H9 (cell line): Measurements from ENCODE around the gene ATG4B. TPM values are rescaled to one million over a fixed set of nuclear protein-coding genes. Genes with fewer than 3 reads are reported as not detected.

ENCODE experiments used
- DNase-seq: peaks from one replicate; pipeline ENCODE4 v3.0.0-alpha.2; 2017
- H2AFZ ChIP-seq: one replicate; pipeline ENCODE4 v1.6.1; 2013; ENCODE audit warnings: mild to moderate bottlenecking, low read length, control low read depth, moderate library complexity
- H2AK5ac ChIP-seq: 2 replicates; pipeline ENCODE4 v1.6.1; 2013; ENCODE audit warnings: low read length, control low read depth, mixed read lengths; ENCODE audit not compliant: insufficient read length
- H2BK120ac ChIP-seq: one replicate; pipeline ENCODE4 v1.6.1; 2013; ENCODE audit warnings: low read depth, mild to moderate bottlenecking, low read length, control low read depth, inconsistent platforms; ENCODE audit not compliant: poor library complexity, severe bottlenecking
- H2BK12ac ChIP-seq: 2 replicates; pipeline ENCODE4 v1.6.1; 2013; ENCODE audit warnings: low read length, control low read depth, mixed read lengths, low read depth; ENCODE audit not compliant: insufficient read length
- H2BK15ac ChIP-seq: 2 replicates; pipeline ENCODE4 v1.6.1; 2013; ENCODE audit warnings: low read depth, low read length, control low read depth
- H2BK20ac ChIP-seq: one replicate; pipeline ENCODE4 v1.6.1; 2013; ENCODE audit warnings: low read depth, mild to moderate bottlenecking, low read length, control low read depth, inconsistent platforms; ENCODE audit not compliant: poor library complexity, severe bottlenecking
- H2BK5ac ChIP-seq: 2 replicates; pipeline ENCODE4 v1.6.1; 2013; ENCODE audit warnings: low read length, control low read depth, mixed read lengths; ENCODE audit not compliant: insufficient read length
- H3K14ac ChIP-seq: 2 replicates; pipeline ENCODE4 v1.6.1; 2013; ENCODE audit warnings: low read length, control low read depth; ENCODE audit not compliant: insufficient read depth
- H3K18ac ChIP-seq: 2 replicates; pipeline ENCODE4 v1.6.1; 2013; ENCODE audit warnings: low read depth, mild to moderate bottlenecking, mixed read lengths, low read length, control low read depth; ENCODE audit not compliant: insufficient read length
- H3K23ac ChIP-seq: 2 replicates; pipeline ENCODE4 v1.6.1; 2013; ENCODE audit warnings: low read length, control low read depth, mixed read lengths, low read depth; ENCODE audit not compliant: insufficient read length
- H3K23me2 ChIP-seq: 2 replicates; pipeline ENCODE4 v1.6.1; 2013; ENCODE audit warnings: low read depth, mild to moderate bottlenecking, mixed read lengths, low read length, control low read depth; ENCODE audit not compliant: insufficient read length, poor library complexity, severe bottlenecking
- H3K27ac ChIP-seq: 2 replicates; pipeline ENCODE4 v1.5.1; 2013; ENCODE audit warnings: low read length, control low read depth, mixed read lengths, low read depth; ENCODE audit not compliant: insufficient read length
- H3K27me3 ChIP-seq: 2 replicates; pipeline ENCODE4 v1.6.1; 2013; ENCODE audit warnings: low read length, control low read depth, inconsistent platforms; ENCODE audit not compliant: insufficient read depth
- H3K4ac ChIP-seq: 2 replicates; pipeline ENCODE4 v1.6.1; 2013; ENCODE audit warnings: low read depth, mild to moderate bottlenecking, control low read depth, inconsistent platforms, low read length, moderate library complexity
- H3K4me1 ChIP-seq: 2 replicates; pipeline ENCODE4 v1.6.1; 2013; ENCODE audit warnings: low read length, control low read depth, inconsistent platforms; ENCODE audit not compliant: insufficient read depth
- H3K4me2 ChIP-seq: 2 replicates; pipeline ENCODE4 v1.6.1; 2013; ENCODE audit warnings: low read length, control low read depth, mixed read lengths; ENCODE audit not compliant: insufficient read length, insufficient read depth
- H3K56ac ChIP-seq: 2 replicates; pipeline ENCODE4 v1.6.1; 2013; ENCODE audit warnings: low read depth, mild to moderate bottlenecking, mixed read lengths, low read length, control low read depth; ENCODE audit not compliant: insufficient read length
- H3K79me1 ChIP-seq: 2 replicates; pipeline ENCODE4 v1.6.1; 2013; ENCODE audit warnings: low read depth, mild to moderate bottlenecking, moderate library complexity, low read length, control low read depth, inconsistent platforms; ENCODE audit not compliant: insufficient read depth, poor library complexity, severe bottlenecking
- H3K79me2 ChIP-seq: 2 replicates; pipeline ENCODE4 v1.6.1; 2013; ENCODE audit warnings: low read length, control low read depth, inconsistent platforms; ENCODE audit not compliant: insufficient read depth
- H3K9ac ChIP-seq: 2 replicates; pipeline ENCODE4 v1.6.1; 2013; ENCODE audit warnings: low read length, control low read depth, mixed read lengths; ENCODE audit not compliant: insufficient read length; ENCODE audit errors: extremely low read depth
- H3K9me3 ChIP-seq: one replicate; pipeline ENCODE4 v1.6.1; 2013; ENCODE audit warnings: low read depth, low read length, inconsistent platforms; ENCODE audit not compliant: control insufficient read depth
- H3T11ph ChIP-seq: one replicate; pipeline ENCODE4 v1.6.1; 2013; ENCODE audit warnings: mild to moderate bottlenecking, low read length, control low read depth, inconsistent platforms
- H4K20me1 ChIP-seq: one replicate; pipeline ENCODE4 v1.6.1; 2013; ENCODE audit not compliant: control insufficient read depth, insufficient read length, insufficient read depth
- H4K5ac ChIP-seq: 2 replicates; pipeline ENCODE4 v1.6.1; 2013; ENCODE audit warnings: low read depth, mild to moderate bottlenecking, mixed read lengths, low read length, control low read depth; ENCODE audit not compliant: insufficient read length
- H4K8ac ChIP-seq: replicated peaks from 2 replicates; pipeline ENCODE4 v1.6.1; 2013; ENCODE audit warnings: low read length, control low read depth, mixed read lengths, low read depth; ENCODE audit not compliant: insufficient read length
- H4K91ac ChIP-seq: 2 replicates; pipeline ENCODE4 v1.6.1; 2013; ENCODE audit warnings: low read depth, mild to moderate bottlenecking, moderate library complexity, mixed read lengths, low read length, control low read depth; ENCODE audit not compliant: insufficient read length
- H3K27ac Mint-ChIP-seq, 3 experiments: 2 replicates in 2 of 3; 3 replicates in 1 of 3; pipeline ENCODE4 v1.8.0; 2020 to 2021; ENCODE audit warnings: mixed read lengths in 3 of 3, mild to moderate bottlenecking in 1 of 3, moderate library complexity in 1 of 3
- H3K27me3 Mint-ChIP-seq: 2 replicates; pipeline ENCODE4 v1.8.0; 2021; ENCODE audit warnings: low read depth, mild to moderate bottlenecking, moderate library complexity, mixed read lengths
- H3K36me3 Mint-ChIP-seq, 3 experiments: 2 replicates in 2 of 3; 3 replicates in 1 of 3; pipeline ENCODE4 v1.8.0; 2020 to 2021; ENCODE audit warnings: low read depth in 3 of 3, mixed read lengths in 3 of 3; ENCODE audit not compliant: insufficient read depth in 1 of 3
- H3K4me1 Mint-ChIP-seq, 2 experiments: 2 replicates each; pipeline ENCODE4 v1.8.0; 2020; ENCODE audit warnings: mixed read lengths in 2 of 2
- H3K4me3 Mint-ChIP-seq, 2 experiments: 2 replicates in 1 of 2; 3 replicates in 1 of 2; pipeline ENCODE4 v1.8.0; 2020 to 2021; ENCODE audit warnings: mild to moderate bottlenecking in 2 of 2, mixed read lengths in 2 of 2, moderate library complexity in 1 of 2
- H3K9me3 Mint-ChIP-seq, 2 experiments: 2 replicates in 1 of 2; 3 replicates in 1 of 2; pipeline ENCODE4 v1.8.0; 2020; ENCODE audit warnings: mild to moderate bottlenecking in 2 of 2, mixed read lengths in 2 of 2, moderate library complexity in 1 of 2
- WGBS: extraction: QIAGEN DNeasy Blood & Tissue Kit; methylation state at CpG from one replicate; pipeline ENCODE4 v1.1.7; 2013; ENCODE audit warnings: missing lambda C conversion rate, low lambda C conversion rate, mixed read lengths; ENCODE audit not compliant: insufficient read length; ENCODE audit errors: extremely low coverage; 5-methylcytosine and 5-hydroxymethylcytosine counted together
- total RNA-seq: library from RNA; stranded (reverse); gene quantifications from 2 replicates; pipeline ENCODE4 v1.2.1, GENCODE V29; 2021
- TF ChIP-seq, protein P1 (sequence below): fragments of 200-600 bp; sonication (generic); conservative IDR thresholded peaks from 3 replicates; pipeline ENCODE4 v1.8.0; 2021; ENCODE audit warnings: antibody characterized with exemption, mild to moderate bottlenecking

Gene ATG4B
- total RNA-seq, 1 experiment from 2014 or later, result 105 TPM

DNA sequence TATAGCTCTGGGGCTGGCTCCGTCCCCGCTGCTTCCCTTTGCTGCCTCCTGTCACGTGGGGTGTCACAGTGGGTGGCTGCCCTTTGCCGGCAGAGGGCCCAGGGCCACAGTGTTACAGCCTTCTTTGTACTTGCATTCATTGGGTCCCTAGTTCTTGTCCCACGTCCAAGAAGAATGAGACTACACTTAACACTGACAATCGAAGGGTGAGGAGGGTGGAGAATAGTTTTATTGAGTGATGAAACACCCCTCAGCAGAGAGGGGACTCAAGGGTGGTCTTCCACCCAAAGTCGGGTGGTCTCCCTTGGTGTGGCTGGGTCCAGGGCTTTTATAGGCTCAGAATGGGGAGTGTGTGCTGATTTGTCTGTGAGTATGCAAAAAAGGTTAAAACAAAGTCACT lies 1.9 kb downstream of the ATG4B start:
- Histone ChIP-seq H3K4me2 (no peak overlapping the region), H4K8ac (no peak overlapping the region)
- H3K36me3 Mint-ChIP-seq, result peaks cover 22 to 34% (median 23%) of the 10 kb centered on the region in 3 experiments

More for the DNA sequence above, 1.9 kb downstream of the ATG4B start:
- Histone ChIP-seq H3K23me2 (peaks cover 8% of the 10 kb centered on the region), H3K27me3 (no peaks in the 10 kb centered on the region), H3K18ac (no peak overlapping the region), H3K4ac (no peak overlapping the region), H3K9ac (no peak overlapping the region), H2BK12ac (no peak overlapping the region), H3K79me1 (peaks cover 19% of the 10 kb centered on the region), H4K20me1 (no peaks in the 10 kb centered on the region), H3K56ac (no peak overlapping the region), H3K4me1 (peaks cover 3% of the 10 kb centered on the region), H4K5ac (no peak overlapping the region), H2BK15ac (no peak overlapping the region), H3K14ac (no peak overlapping the region), H3K23ac (no peak overlapping the region), H3K9me3 (peaks cover 6% of the 10 kb centered on the region), H3K27ac (no peak overlapping the region), H3T11ph (no peak overlapping the region), H4K91ac (no peak overlapping the region), H3K79me2 (peaks cover 41% of the 10 kb centered on the region; the same call in 1 of the 2 replicates), H2AFZ (no peak overlapping the region), H2BK5ac (no peak overlapping the region), H2BK20ac (no peak overlapping the region), H2AK5ac (no peak overlapping the region), H2BK120ac (no peak overlapping the region)
- TF ChIP-seq, protein P1, sequence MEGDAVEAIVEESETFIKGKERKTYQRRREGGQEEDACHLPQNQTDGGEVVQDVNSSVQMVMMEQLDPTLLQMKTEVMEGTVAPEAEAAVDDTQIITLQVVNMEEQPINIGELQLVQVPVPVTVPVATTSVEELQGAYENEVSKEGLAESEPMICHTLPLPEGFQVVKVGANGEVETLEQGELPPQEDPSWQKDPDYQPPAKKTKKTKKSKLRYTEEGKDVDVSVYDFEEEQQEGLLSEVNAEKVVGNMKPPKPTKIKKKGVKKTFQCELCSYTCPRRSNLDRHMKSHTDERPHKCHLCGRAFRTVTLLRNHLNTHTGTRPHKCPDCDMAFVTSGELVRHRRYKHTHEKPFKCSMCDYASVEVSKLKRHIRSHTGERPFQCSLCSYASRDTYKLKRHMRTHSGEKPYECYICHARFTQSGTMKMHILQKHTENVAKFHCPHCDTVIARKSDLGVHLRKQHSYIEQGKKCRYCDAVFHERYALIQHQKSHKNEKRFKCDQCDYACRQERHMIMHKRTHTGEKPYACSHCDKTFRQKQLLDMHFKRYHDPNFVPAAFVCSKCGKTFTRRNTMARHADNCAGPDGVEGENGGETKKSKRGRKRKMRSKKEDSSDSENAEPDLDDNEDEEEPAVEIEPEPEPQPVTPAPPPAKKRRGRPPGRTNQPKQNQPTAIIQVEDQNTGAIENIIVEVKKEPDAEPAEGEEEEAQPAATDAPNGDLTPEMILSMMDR, result no peak
- H3K4me3 Mint-ChIP-seq, result peak overlapping the region; percentile 29 to 59; a peak in 4 of 5 replicates
- H3K27ac Mint-ChIP-seq, result no peak overlapping the region
- WGBS, result no CpG with 5 or more reads among the region's 7 CpGs
- H3K27me3 Mint-ChIP-seq, result no peaks in the 10 kb centered on the region
- peaks cover 31 to 35% of the 10 kb centered on the region in 2 experiments for H3K4me1 Mint-ChIP-seq
- no peak for DNase-seq
- H3K9me3 Mint-ChIP-seq, result peaks cover 4 to 8% of the 10 kb centered on the region in 2 experiments; a peak in 4 of 5 replicates
